Measurements from ENCODE around the gene PKIB. TPM values are rescaled to one million over a fixed set of nuclear protein-coding genes. Genes with fewer than 3 reads are reported as not detected.

Gene PKIB
- total RNA-seq, 2 donors from 2014 or later, result 46.0 to 56.1 TPM

- Mint-ChIP-seq H3K27me3 (ENCODE audit: insufficient read depth) (no peaks in the 10 kb centered on the region), H3K4me1 (peaks cover 24% of the 10 kb centered on the region), H3K27ac (no peak overlapping the region), H3K9me3 (no peaks in the 10 kb centered on the region), H3K36me3 (ENCODE audit: low read depth) (no peaks in the 10 kb centered on the region), H3K4me3 (no peak overlapping the region)
- no peak overlapping the region for H3K27ac ChIP-seq (ENCODE audit: low read depth, low read length)
- WGBS, 2 experiments (ENCODE audit: insufficient coverage in 1 of 2, insufficient read length in 1 of 2), result 89 to 94% methylated on average over 4 of the region's 4 CpGs
- H3K4me3 ChIP-seq (ENCODE audit: low read length), result no peak overlapping the region
- TF ChIP-seq CTCF (conservative IDR thresholded peaks at IDR 0.05), result no peak
- H3K27me3 ChIP-seq (ENCODE audit: control insufficient read depth, insufficient read depth, low read length, poor library complexity, severe bottlenecking), result no peaks in the 10 kb centered on the region
- H3K36me3 ChIP-seq (ENCODE audit: control insufficient read depth, insufficient read depth, low read length), result no peaks in the 10 kb centered on the region
- H3K9me3 ChIP-seq (ENCODE audit: control insufficient read depth, low read length), result no peaks in the 10 kb centered on the region
- no peak overlapping the region for H3K9ac ChIP-seq (ENCODE audit: extremely low read depth, low read length, poor library complexity, severe bottlenecking)
- no peaks in the 10 kb centered on the region for H3K4me1 ChIP-seq (ENCODE audit: control insufficient read depth, insufficient read depth, low read length)
- no peak for DNase-seq
Measured at GRCh38 chr6:122735582-122735981, 125.4 kb downstream of the PKIB start.

GRCh38 chr6:122736163-122736562 lies 126.0 kb downstream of the PKIB start:
- Histone ChIP-seq H3K27me3 (ENCODE audit: control insufficient read depth, insufficient read depth, low read length, poor library complexity, severe bottlenecking) (no peaks in the 10 kb centered on the region), H3K27ac (ENCODE audit: low read depth, low read length) (no peak overlapping the region), H3K36me3 (ENCODE audit: control insufficient read depth, insufficient read depth, low read length) (no peaks in the 10 kb centered on the region), H3K4me1 (ENCODE audit: control insufficient read depth, insufficient read depth, low read length) (no peaks in the 10 kb centered on the region), H3K4me3 (ENCODE audit: low read length) (no peak overlapping the region), H3K9ac (ENCODE audit: extremely low read depth, low read length, poor library complexity, severe bottlenecking) (no peak overlapping the region), H3K9me3 (ENCODE audit: control insufficient read depth, low read length) (peaks cover 3% of the 10 kb centered on the region)
- TF ChIP-seq CTCF (conservative IDR thresholded peaks at IDR 0.05), result no peak
- Mint-ChIP-seq H3K4me3 (no peak overlapping the region), H3K4me1 (peaks cover 24% of the 10 kb centered on the region), H3K36me3 (ENCODE audit: low read depth) (no peaks in the 10 kb centered on the region), H3K27me3 (ENCODE audit: insufficient read depth) (no peaks in the 10 kb centered on the region), H3K27ac (no peak overlapping the region), H3K9me3 (peaks cover 4% of the 10 kb centered on the region)
- WGBS, 2 experiments (ENCODE audit: insufficient coverage in 1 of 2, insufficient read length in 1 of 2), result 89% methylated on average over 3 of the region's 4 CpGs; no CpG with 5 or more reads in 1 of the 2 experiments
- DNase-seq, result no peak

- Mint-ChIP-seq H3K4me1 (peaks cover 24% of the 10 kb centered on the region), H3K9me3 (peaks cover 8% of the 10 kb centered on the region), H3K36me3 (ENCODE audit: low read depth) (no peaks in the 10 kb centered on the region), H3K27me3 (ENCODE audit: insufficient read depth) (no peaks in the 10 kb centered on the region), H3K4me3 (no peak overlapping the region), H3K27ac (no peak overlapping the region)
- Histone ChIP-seq H3K9me3 (ENCODE audit: control insufficient read depth, low read length) (peaks cover 7% of the 10 kb centered on the region), H3K4me1 (ENCODE audit: control insufficient read depth, insufficient read depth, low read length) (no peaks in the 10 kb centered on the region), H3K27ac (ENCODE audit: low read depth, low read length) (no peak overlapping the region), H3K36me3 (ENCODE audit: control insufficient read depth, insufficient read depth, low read length) (no peaks in the 10 kb centered on the region), H3K9ac (ENCODE audit: extremely low read depth, low read length, poor library complexity, severe bottlenecking) (no peak overlapping the region), H3K27me3 (ENCODE audit: control insufficient read depth, insufficient read depth, low read length, poor library complexity, severe bottlenecking) (no peaks in the 10 kb centered on the region), H3K4me3 (ENCODE audit: low read length) (no peak overlapping the region)
- WGBS, 2 experiments (ENCODE audit: insufficient coverage in 1 of 2, insufficient read length in 1 of 2), result 100% methylated on average over 2 of the region's 3 CpGs; no CpG with 5 or more reads in 1 of the 2 experiments
- DNase-seq, result no peak
- no peak for TF ChIP-seq CTCF (conservative IDR thresholded peaks at IDR 0.05)
Measured at GRCh38 chr6:122736616-122737015, 126.4 kb downstream of the PKIB start.
